GM12878 (cell line): ENCODE measurements around the gene ACACA. TPM values are rescaled to one million over a fixed set of nuclear protein-coding genes. Genes with fewer than 3 reads are reported as not detected.

ENCODE experiments used
- ATAC-seq: fragments of 200-7000 bp; cut with Tn5 transposase; 3 replicates; pipeline ENCODE4 v1.9.1; 2020; ENCODE audit warnings: mild to moderate bottlenecking, moderate library complexity
- BruUV-seq: library from RNA; stranded (reverse); fragments of 400-500 nt; replicated peaks from 2 replicates; lab custom pipeline; 2021; lab: Mats Ljungman, UMichigan
- CTCF ChIA-PET: fragments of 300-600 bp; sonication (Branson Sonifier 250); formaldehyde crosslinking; extraction: SDS; loops from one replicate; lab custom pipeline; 2021; ENCODE audit warnings: inconsistent platforms; lab: Yijun Ruan, JAX
- POLR2A ChIA-PET: fragments of 350-600 bp; formaldehyde crosslinking; extraction: SDS; loops from one replicate; lab custom pipeline; 2021; ENCODE audit warnings: inconsistent platforms; lab: Charles Lee
- RAD21 ChIA-PET: fragments of 300-600 bp; sonication (Branson Sonifier 250); formaldehyde crosslinking; loops from one replicate; lab custom pipeline; 2023; ENCODE audit warnings: antibody characterized with exemption; ENCODE audit not compliant: unreplicated experiment; lab: Charles Lee
- SMC1A ChIA-PET: fragments of 300-600 bp; sonication (Branson Sonifier 250); formaldehyde crosslinking; loops from one replicate; lab custom pipeline; 2023; ENCODE audit not compliant: unreplicated experiment, uncharacterized antibody; lab: Charles Lee
- DNase-seq: peaks from one replicate; pipeline ENCODE4 v3.0.0-alpha.2; 2011; ENCODE audit warnings: low read depth, low spot score
- FAIRE-seq: peaks from 3 replicates; lab custom pipeline; 2011; peaks lifted over from hg19 to GRCh38; lab: Jason Lieb, UNC
- H2AFZ ChIP-seq: 2 replicates; pipeline ENCODE4 v1.6.0; 2011; ENCODE audit warnings: low read depth, low read length, control low read depth; ENCODE audit not compliant: control insufficient read depth
- H3K27ac ChIP-seq: 2 replicates; pipeline ENCODE4 v1.5.1; 2011; ENCODE audit warnings: control low read depth; ENCODE audit not compliant: control insufficient read depth, insufficient read depth
- H3K27me3 ChIP-seq, 2 experiments: replicated peaks in 1 of 2; 2 replicates each; pipeline versions ENCODE4 v1.6.0 to v1.6.1; 2011; ENCODE audit warnings: low read length in 1 of 2; ENCODE audit not compliant: control insufficient read depth in 2 of 2, insufficient read depth in 2 of 2
- H3K36me3 ChIP-seq, 2 experiments: 2 replicates each; pipeline ENCODE4 v1.5.1; 2011; ENCODE audit warnings: low read length in 1 of 2; ENCODE audit not compliant: control insufficient read depth in 2 of 2, insufficient read depth in 2 of 2
- H3K4me1 ChIP-seq: 2 replicates; pipeline ENCODE4 v1.6.1; 2011; ENCODE audit warnings: mild to moderate bottlenecking, low read length, moderate library complexity, mixed read lengths; ENCODE audit not compliant: control insufficient read depth, insufficient read depth
- H3K4me2 ChIP-seq: 2 replicates; pipeline ENCODE4 v1.6.0; 2011; ENCODE audit warnings: control low read depth; ENCODE audit not compliant: control insufficient read depth, insufficient read depth
- H3K4me3 ChIP-seq: fragments of 200-600 bp; sonication (generic); 2 replicates; pipeline ENCODE4 v1.5.1; 2016
- H3K79me2 ChIP-seq: 2 replicates; pipeline ENCODE4 v1.6.0; 2011; ENCODE audit warnings: low read length; ENCODE audit not compliant: control insufficient read depth, insufficient read depth
- H3K9ac ChIP-seq: 2 replicates; pipeline ENCODE4 v1.8.0; 2011; ENCODE audit warnings: low read length, control low read depth, mixed read lengths; ENCODE audit not compliant: control insufficient read depth, insufficient read depth
- H3K9me3 ChIP-seq: replicated peaks from 3 replicates; pipeline ENCODE4 v1.5.1; 2011; ENCODE audit warnings: mild to moderate bottlenecking, low read length; ENCODE audit not compliant: control insufficient read depth, insufficient read depth
- H4K20me1 ChIP-seq: 2 replicates; pipeline ENCODE4 v1.6.0; 2011; ENCODE audit not compliant: control insufficient read depth, insufficient read depth
- BCL11A ChIP-seq: IDR thresholded peaks from 2 replicates; pipeline ENCODE4 v1.6.1; 2011; ENCODE audit warnings: low read depth, low read length
- DPF2 ChIP-seq: fragments of 450-650 bp; IDR thresholded peaks from 2 replicates; pipeline ENCODE4 v1.6.1; 2017; ENCODE audit warnings: mild to moderate bottlenecking
- KDM1A ChIP-seq: fragments of 200-600 bp; sonication (generic); IDR thresholded peaks from 2 replicates; pipeline ENCODE4 v1.6.1; 2016; ENCODE audit warnings: borderline replicate concordance
- LARP7 ChIP-seq: fragments of 450-650 bp; IDR thresholded peaks from 2 replicates; pipeline ENCODE4 v1.6.1; 2017; ENCODE audit warnings: mild to moderate bottlenecking
- MYB ChIP-seq: fragments of 150-350 bp; IDR thresholded peaks from 2 replicates; pipeline ENCODE4 v1.6.1; 2014; ENCODE audit warnings: mild to moderate bottlenecking, low read depth, low read length, borderline replicate concordance
- NBN ChIP-seq: fragments of 450-650 bp; IDR thresholded peaks from 2 replicates; pipeline ENCODE4 v1.6.1; 2016
- PML ChIP-seq: IDR thresholded peaks from 2 replicates; pipeline ENCODE4 v1.6.1; 2012; ENCODE audit warnings: low read length, inconsistent platforms
- ZSCAN29 ChIP-seq: fragments of 450-650 bp; IDR thresholded peaks from 2 replicates; pipeline ENCODE4 v1.6.1; 2017; ENCODE audit warnings: mild to moderate bottlenecking, moderate library complexity
- WGBS: methylation state at CpG from one replicate; pipeline ENCODE4 v1.1.6; 2016; ENCODE audit warnings: low lambda C conversion rate; ENCODE audit not compliant: insufficient replicate concordance, insufficient coverage; ENCODE audit errors: missing lambda C conversion rate; 5-methylcytosine and 5-hydroxymethylcytosine counted together
- in situ Hi-C: fragments of 300-500 bp; cut with MboI; formaldehyde crosslinking; loops from 9 replicates; pipeline ENCODE4 v1.14.3; 2018; ENCODE audit warnings: mixed read lengths
- intact Hi-C: fragments of 100-400 bp; cut with micrococcal nuclease; formaldehyde crosslinking; loops from one replicate; pipeline ENCODE4 v1.14.2; 2022; ENCODE audit not compliant: unreplicated experiment
- polyA plus RNA-seq, 11 experiments: library from polyadenylated mRNA; depleted of rRNA in 4 of 11; unstranded in 6 of 11; stranded (reverse) in 5 of 11; fragments of >200 nt; fragmentation: Nextera tagmentation in 4 of 11; fragmentation: Illumina TruSeq in 1 of 11; extraction: Ambion mirVana in 4 of 11; extraction: Trizol in 1 of 11; gene quantifications; 1 replicate in 1 of 11; 2 replicates in 10 of 11; pipeline versions ENCODE4 v1.2.1 to v1.2.3, GENCODE V29; 2011 to 2016; ENCODE audit warnings: inconsistent platforms in 2 of 11, missing spikeins in 2 of 11, low read depth in 1 of 11
- total RNA-seq, 4 experiments: library from RNA; depleted of rRNA in 3 of 4; stranded (reverse); fragments of >200 nt in 3 of 4; fragmentation: Illumina TruSeq in 1 of 4; extraction: Trizol in 1 of 4; gene quantifications; 2 replicates each; pipeline versions ENCODE4 v1.2.1 to v1.2.3, GENCODE V29; 2013 to 2021
- TF ChIP-seq, protein P1 (sequence below): IDR thresholded peaks from 2 replicates; pipeline ENCODE4 v1.6.1; 2011; ENCODE audit warnings: low read depth, low read length, improper control_type of control experiment, borderline replicate concordance
- TF ChIP-seq, protein P2 (sequence below): fragments of 450-650 bp; IDR thresholded peaks from 2 replicates; pipeline ENCODE4 v1.6.1; 2017; ENCODE audit warnings: borderline replicate concordance

The ACACA gene
- total and polyA plus RNA-seq, 10 of the 15 experiments (the other 5 are each of a cell fraction or from before 2014, with no cell fraction given), result 12.9 to 74.2 (median 32.0) TPM

DNA sequence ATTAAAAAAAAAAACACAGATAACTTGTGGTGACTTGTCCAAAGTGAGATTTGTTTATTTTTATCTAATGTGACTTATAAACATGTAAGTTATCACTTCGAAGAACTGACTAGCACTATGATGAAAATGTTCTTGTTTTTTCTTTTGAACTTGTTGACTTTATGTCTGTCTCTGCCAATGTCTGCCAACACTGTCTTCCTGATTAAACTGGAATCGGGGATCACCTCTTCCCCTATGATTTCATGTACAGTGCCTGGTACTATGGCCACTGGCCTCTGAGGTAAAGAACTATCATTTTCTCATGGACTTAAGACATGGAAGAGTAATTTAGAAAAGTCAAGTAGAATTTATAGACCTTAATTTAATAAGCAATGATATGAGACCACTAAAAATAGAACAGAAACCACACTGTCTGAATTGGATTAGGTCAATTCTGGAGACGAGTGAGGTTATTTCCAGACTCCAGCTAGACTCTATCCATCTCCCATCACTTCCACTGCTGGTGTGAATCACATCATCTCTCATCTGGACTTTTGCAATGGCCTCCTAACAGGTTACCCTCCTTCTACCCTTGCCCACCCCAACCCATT lies 22.0 kb downstream of the ACACA start:
- FAIRE-seq (no peak), ATAC-seq (no peak), DNase-seq (no peak)
- POLR2A ChIA-PET, result no interaction called here
- CTCF ChIA-PET, result interaction anchor here (3.9 kb wide), 1 partner anchor 10 kb away, joined by 38 read pairs; the partner anchor contains the start of gene C17orf78
- no TSS peak for BruUV-seq
- Histone ChIP-seq H3K9ac (no peak overlapping the region), H3K4me3 (no peak overlapping the region), H3K4me1 (no peaks in the 10 kb centered on the region), H3K27me3 (no peaks in the 10 kb centered on the region), H3K36me3 (no peaks in the 10 kb centered on the region), H3K27ac (no peak overlapping the region), H2AFZ (no peak overlapping the region), H3K4me2 (no peak overlapping the region), H3K9me3 (no peaks in the 10 kb centered on the region), H3K79me2 (no peaks in the 10 kb centered on the region), H4K20me1 (no peaks in the 10 kb centered on the region)
- WGBS, result 78% methylated on average over 3 of the region's 3 CpGs
- intact Hi-C loops, result no loop called here
- in situ Hi-C loops, result no loop called here
- TF ChIP-seq LARP7, result no peak
- no peak for TF ChIP-seq MYB
- TF ChIP-seq, protein P1, sequence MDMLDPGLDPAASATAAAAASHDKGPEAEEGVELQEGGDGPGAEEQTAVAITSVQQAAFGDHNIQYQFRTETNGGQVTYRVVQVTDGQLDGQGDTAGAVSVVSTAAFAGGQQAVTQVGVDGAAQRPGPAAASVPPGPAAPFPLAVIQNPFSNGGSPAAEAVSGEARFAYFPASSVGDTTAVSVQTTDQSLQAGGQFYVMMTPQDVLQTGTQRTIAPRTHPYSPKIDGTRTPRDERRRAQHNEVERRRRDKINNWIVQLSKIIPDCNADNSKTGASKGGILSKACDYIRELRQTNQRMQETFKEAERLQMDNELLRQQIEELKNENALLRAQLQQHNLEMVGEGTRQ, result no peak
- no peak for TF ChIP-seq ZSCAN29
- no peak for TF ChIP-seq BCL11A
- TF ChIP-seq DPF2, result no peak
- RAD21 ChIA-PET, result interaction anchor here (3.7 kb wide), 1 partner anchor 13 kb away, joined by 13 read pairs; no protein-coding TSS in a partner anchor
- SMC1A ChIA-PET, result interaction anchor here (4.9 kb wide), 1 partner anchor 11 kb away, joined by 27 read pairs; no protein-coding TSS in a partner anchor

DNA sequence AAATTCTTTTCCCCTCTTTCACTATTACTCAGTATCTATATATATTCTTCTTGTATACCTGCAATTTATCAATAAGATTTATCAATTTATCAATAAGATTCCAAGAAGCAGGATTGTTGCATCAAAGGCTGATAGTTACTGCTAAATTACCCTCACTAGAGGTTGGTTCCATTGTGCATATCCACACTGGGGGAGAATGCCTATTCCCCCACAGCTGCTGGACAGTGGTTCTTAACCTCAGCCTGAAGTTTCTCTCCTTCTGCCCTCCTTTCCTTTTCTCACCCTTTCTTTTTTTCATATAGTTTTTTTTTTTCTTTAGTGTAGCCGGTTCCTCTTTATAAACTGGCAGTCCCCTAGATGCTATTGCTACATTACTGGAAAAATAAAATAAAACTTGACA lies 24.6 kb downstream of the ACACA start:
- H3K27me3 ChIP-seq, result no peaks in the 10 kb centered on the region
- WGBS, result 92% methylated on average over 1 of the region's 1 CpG
- DNase-seq, result no peak
- no peak for TF ChIP-seq NBN
- no peak for TF ChIP-seq PML
- no peak for TF ChIP-seq KDM1A
- TF ChIP-seq, protein P2, sequence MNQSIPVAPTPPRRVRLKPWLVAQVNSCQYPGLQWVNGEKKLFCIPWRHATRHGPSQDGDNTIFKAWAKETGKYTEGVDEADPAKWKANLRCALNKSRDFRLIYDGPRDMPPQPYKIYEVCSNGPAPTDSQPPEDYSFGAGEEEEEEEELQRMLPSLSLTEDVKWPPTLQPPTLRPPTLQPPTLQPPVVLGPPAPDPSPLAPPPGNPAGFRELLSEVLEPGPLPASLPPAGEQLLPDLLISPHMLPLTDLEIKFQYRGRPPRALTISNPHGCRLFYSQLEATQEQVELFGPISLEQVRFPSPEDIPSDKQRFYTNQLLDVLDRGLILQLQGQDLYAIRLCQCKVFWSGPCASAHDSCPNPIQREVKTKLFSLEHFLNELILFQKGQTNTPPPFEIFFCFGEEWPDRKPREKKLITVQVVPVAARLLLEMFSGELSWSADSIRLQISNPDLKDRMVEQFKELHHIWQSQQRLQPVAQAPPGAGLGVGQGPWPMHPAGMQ, result no peak
- TF ChIP-seq, all 136 proteins: peak for 0
- ATAC-seq (no peak), FAIRE-seq (no peak)
- Histone ChIP-seq H4K20me1 (no peaks in the 10 kb centered on the region), H3K4me1 (no peaks in the 10 kb centered on the region), H3K79me2 (no peaks in the 10 kb centered on the region), H3K4me3 (no peak overlapping the region), H3K36me3 (no peaks in the 10 kb centered on the region), H3K27ac (no peak overlapping the region), H3K9me3 (no peaks in the 10 kb centered on the region), H3K4me2 (no peak overlapping the region), H2AFZ (no peak overlapping the region), H3K9ac (no peak overlapping the region)
- RAD21 ChIA-PET, result no interaction called here
- in situ Hi-C loops, result no loop called here
- CTCF ChIA-PET, result interaction anchor here (2.1 kb wide), 1 partner anchor 8 kb away, joined by 14 read pairs; no protein-coding TSS in a partner anchor
- POLR2A ChIA-PET, result interaction anchor here (0.6 kb wide), 1 partner anchor 167 kb away, joined by 4 read pairs; no protein-coding TSS in a partner anchor
- SMC1A ChIA-PET, result interaction anchor here (1.0 to 1.5 kb wide), 3 partner anchors 8 to 15 kb away, joined by 3 to 5 read pairs (median 4); no protein-coding TSS in a partner anchor
- intact Hi-C loops, result no loop called here
- no TSS peak for BruUV-seq
